ENCODE results near the gene EVA1B.

EVA1B gene

GRCh38 chr1:36298640-36299039 lies 24.8 kb downstream of the EVA1B start:
- DNase-seq (ENCODE audit: insufficient read length, low spot score) (no peak), FAIRE-seq (no peak)
- TF ChIP-seq CTCF (IDR thresholded peaks at IDR 0.05; ENCODE audit: insufficient read depth, missing control alignments) = no peak

GRCh38 chr1:36297062-36297461 lies 26.4 kb downstream of the EVA1B start:
- DNase-seq (ENCODE audit: insufficient read length, low spot score) (no peak), FAIRE-seq (no peak)
- no peak for TF ChIP-seq CTCF (IDR thresholded peaks at IDR 0.05; ENCODE audit: insufficient read depth, missing control alignments)

GRCh38 chr1:36295390-36295789 lies 28.1 kb downstream of the EVA1B start:
- no peak for FAIRE-seq
- no peak for DNase-seq (ENCODE audit: insufficient read length, low spot score)
- TF ChIP-seq CTCF (IDR thresholded peaks at IDR 0.05; ENCODE audit: insufficient read depth, missing control alignments) = no peak

GRCh38 chr1:36287595-36287994 lies 35.9 kb downstream of the EVA1B start:
- DNase-seq (ENCODE audit: insufficient read length, low spot score) = no peak
- TF ChIP-seq CTCF (IDR thresholded peaks at IDR 0.05; ENCODE audit: insufficient read depth, missing control alignments) = no peak
- no peak for FAIRE-seq

- no peak for FAIRE-seq
These were observed 36.6 kb downstream of the EVA1B start for GRCh38 chr1:36286802-36287201.

GRCh38 chr1:36285443-36286101 lies 37.9 kb downstream of the EVA1B start:
- peak; percentile 73 for TF ChIP-seq CTCF (IDR thresholded peaks at IDR 0.05; ENCODE audit: insufficient read depth, missing control alignments)
- DNase-seq (ENCODE audit: insufficient read length, low spot score) = no peak
- peak; percentile 74 for FAIRE-seq

More at GRCh38 chr1:36286802-36287201, 36.6 kb downstream of the EVA1B start:
- DNase-seq (ENCODE audit: insufficient read length, low spot score) = no peak
- TF ChIP-seq CTCF (IDR thresholded peaks at IDR 0.05; ENCODE audit: insufficient read depth, missing control alignments) = no peak

- FAIRE-seq (no peak), DNase-seq (ENCODE audit: insufficient read length, low spot score) (no peak)
- TF ChIP-seq CTCF (IDR thresholded peaks at IDR 0.05; ENCODE audit: insufficient read depth, missing control alignments) = no peak
These were observed 38.9 kb downstream of the EVA1B start for GRCh38 chr1:36284517-36284916.

Measured in D721Med (cell line).